Measurements from ENCODE around the gene HS6ST2. TPM values are rescaled to one million over a fixed set of nuclear protein-coding genes. Genes with fewer than 3 reads are reported as not detected.

Gene HS6ST2
- total and polyA plus RNA-seq, 9 of the 15 experiments (the other 6 are each of a cell fraction or from before 2014, with no cell fraction given): not detected

DNA sequence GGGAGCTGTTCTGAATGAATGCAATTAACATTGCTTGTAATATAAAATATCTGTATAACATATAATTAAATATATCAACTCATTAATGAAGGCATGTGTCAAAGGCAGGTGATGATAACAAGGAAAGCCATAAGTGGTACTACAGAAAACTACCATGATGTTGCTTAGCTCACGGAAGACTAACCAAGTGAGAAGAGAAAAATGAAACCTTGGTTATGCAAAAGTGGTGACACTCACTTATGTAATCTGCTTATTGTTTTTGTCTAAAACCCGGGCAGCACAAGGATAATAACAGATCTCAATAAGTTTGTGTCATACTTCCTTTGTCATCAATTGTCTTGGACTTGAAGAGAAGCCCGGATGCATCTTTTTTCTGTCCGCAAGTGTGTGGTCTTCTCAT lies 156.4 kb downstream of the HS6ST2 start (continued):
- TF ChIP-seq, protein P1, sequence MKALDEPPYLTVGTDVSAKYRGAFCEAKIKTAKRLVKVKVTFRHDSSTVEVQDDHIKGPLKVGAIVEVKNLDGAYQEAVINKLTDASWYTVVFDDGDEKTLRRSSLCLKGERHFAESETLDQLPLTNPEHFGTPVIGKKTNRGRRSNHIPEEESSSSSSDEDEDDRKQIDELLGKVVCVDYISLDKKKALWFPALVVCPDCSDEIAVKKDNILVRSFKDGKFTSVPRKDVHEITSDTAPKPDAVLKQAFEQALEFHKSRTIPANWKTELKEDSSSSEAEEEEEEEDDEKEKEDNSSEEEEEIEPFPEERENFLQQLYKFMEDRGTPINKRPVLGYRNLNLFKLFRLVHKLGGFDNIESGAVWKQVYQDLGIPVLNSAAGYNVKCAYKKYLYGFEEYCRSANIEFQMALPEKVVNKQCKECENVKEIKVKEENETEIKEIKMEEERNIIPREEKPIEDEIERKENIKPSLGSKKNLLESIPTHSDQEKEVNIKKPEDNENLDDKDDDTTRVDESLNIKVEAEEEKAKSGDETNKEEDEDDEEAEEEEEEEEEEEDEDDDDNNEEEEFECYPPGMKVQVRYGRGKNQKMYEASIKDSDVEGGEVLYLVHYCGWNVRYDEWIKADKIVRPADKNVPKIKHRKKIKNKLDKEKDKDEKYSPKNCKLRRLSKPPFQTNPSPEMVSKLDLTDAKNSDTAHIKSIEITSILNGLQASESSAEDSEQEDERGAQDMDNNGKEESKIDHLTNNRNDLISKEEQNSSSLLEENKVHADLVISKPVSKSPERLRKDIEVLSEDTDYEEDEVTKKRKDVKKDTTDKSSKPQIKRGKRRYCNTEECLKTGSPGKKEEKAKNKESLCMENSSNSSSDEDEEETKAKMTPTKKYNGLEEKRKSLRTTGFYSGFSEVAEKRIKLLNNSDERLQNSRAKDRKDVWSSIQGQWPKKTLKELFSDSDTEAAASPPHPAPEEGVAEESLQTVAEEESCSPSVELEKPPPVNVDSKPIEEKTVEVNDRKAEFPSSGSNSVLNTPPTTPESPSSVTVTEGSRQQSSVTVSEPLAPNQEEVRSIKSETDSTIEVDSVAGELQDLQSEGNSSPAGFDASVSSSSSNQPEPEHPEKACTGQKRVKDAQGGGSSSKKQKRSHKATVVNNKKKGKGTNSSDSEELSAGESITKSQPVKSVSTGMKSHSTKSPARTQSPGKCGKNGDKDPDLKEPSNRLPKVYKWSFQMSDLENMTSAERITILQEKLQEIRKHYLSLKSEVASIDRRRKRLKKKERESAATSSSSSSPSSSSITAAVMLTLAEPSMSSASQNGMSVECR (CRISPR knock-in tag; IDR thresholded peaks at IDR 0.05): no peak
- TF ChIP-seq MAFF (IDR thresholded peaks at IDR 0.05; ENCODE audit: low read length) (no peak), NR2F6 (CRISPR knock-in tag; IDR thresholded peaks at IDR 0.05) (no peak), HMG20A (CRISPR knock-in tag; conservative IDR thresholded peaks at IDR 0.05) (no peak), BRF2 (IDR thresholded peaks at IDR 0.05; ENCODE audit: borderline replicate concordance, insufficient read depth, insufficient read length) (no peak), FIP1L1 (IDR thresholded peaks at IDR 0.05; ENCODE audit: low read depth, low read length, poor library complexity, severe bottlenecking) (no peak), HMG20B (CRISPR knock-in tag; IDR thresholded peaks at IDR 0.05) (no peak), USF1 (CRISPR knock-in tag; IDR thresholded peaks at IDR 0.05) (no peak), C11orf30 (IDR thresholded peaks at IDR 0.05; ENCODE audit: low read depth) (no peak)
- TF ChIP-seq, protein P2, sequence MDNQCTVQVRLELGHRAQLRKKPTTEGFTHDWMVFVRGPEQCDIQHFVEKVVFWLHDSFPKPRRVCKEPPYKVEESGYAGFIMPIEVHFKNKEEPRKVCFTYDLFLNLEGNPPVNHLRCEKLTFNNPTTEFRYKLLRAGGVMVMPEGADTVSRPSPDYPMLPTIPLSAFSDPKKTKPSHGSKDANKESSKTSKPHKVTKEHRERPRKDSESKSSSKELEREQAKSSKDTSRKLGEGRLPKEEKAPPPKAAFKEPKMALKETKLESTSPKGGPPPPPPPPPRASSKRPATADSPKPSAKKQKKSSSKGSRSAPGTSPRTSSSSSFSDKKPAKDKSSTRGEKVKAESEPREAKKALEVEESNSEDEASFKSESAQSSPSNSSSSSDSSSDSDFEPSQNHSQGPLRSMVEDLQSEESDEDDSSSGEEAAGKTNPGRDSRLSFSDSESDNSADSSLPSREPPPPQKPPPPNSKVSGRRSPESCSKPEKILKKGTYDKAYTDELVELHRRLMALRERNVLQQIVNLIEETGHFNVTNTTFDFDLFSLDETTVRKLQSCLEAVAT (IDR thresholded peaks at IDR 0.05): no peak
- TF ChIP-seq, protein P3, sequence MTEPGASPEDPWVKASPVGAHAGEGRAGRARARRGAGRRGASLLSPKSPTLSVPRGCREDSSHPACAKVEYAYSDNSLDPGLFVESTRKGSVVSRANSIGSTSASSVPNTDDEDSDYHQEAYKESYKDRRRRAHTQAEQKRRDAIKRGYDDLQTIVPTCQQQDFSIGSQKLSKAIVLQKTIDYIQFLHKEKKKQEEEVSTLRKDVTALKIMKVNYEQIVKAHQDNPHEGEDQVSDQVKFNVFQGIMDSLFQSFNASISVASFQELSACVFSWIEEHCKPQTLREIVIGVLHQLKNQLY (CRISPR knock-in tag; conservative IDR thresholded peaks at IDR 0.05): no peak

Data from K562 (cell line).